ENCODE measurements around the gene OBSCN.

OBSCN gene

GRCh38 chr1:228207851-228208821 lies at the start of gene OBSCN:
Gene OBSCN (plus strand): TSS chr1:228208044. CDS start chr1:228211784, 3,740 bp downstream.
- FAIRE-seq, result no peak

- FAIRE-seq, result no peak
Measured at GRCh38 chr1:228158151-228159007, 49.5 kb upstream of the OBSCN start.

- no peak for FAIRE-seq
Measured at GRCh38 chr1:228159008-228159665, 48.7 kb upstream of the OBSCN start.

GRCh38 chr1:228160201-228160761 lies 47.6 kb upstream of the OBSCN start:
- no peak for FAIRE-seq

- FAIRE-seq, result no peak
Measured at GRCh38 chr1:228161362-228161761, 46.5 kb upstream of the OBSCN start.

GRCh38 chr1:228161866-228162265 lies 46.0 kb upstream of the OBSCN start:
- FAIRE-seq, result no peak

- no peak for FAIRE-seq
Measured at GRCh38 chr1:228162286-228163006, 45.4 kb upstream of the OBSCN start.

GRCh38 chr1:228163007-228163753 lies 44.7 kb upstream of the OBSCN start:
- no peak for FAIRE-seq

GRCh38 chr1:228163776-228164519 lies 43.9 kb upstream of the OBSCN start:
- no peak for FAIRE-seq

- no peak for FAIRE-seq
Measured at GRCh38 chr1:228164561-228165371, 43.1 kb upstream of the OBSCN start.

GRCh38 chr1:228165372-228166169 lies 42.3 kb upstream of the OBSCN start, which contains the start of gene IBA57:
Gene IBA57 (plus strand): TSS chr1:228165804. CDS start chr1:228165817, 13 bp downstream.
- FAIRE-seq, result peak; percentile 36

- no peak for FAIRE-seq
Measured at GRCh38 chr1:228166170-228166936, 41.5 kb upstream of the OBSCN start.

GRCh38 chr1:228168563-228169270 lies 39.1 kb upstream of the OBSCN start:
- no peak for FAIRE-seq

GRCh38 chr1:228169345-228169744 lies 38.5 kb upstream of the OBSCN start:
- no peak for FAIRE-seq

GRCh38 chr1:228170666-228171065 lies 37.2 kb upstream of the OBSCN start:
- no peak for FAIRE-seq

GRCh38 chr1:228171221-228171891 lies 36.5 kb upstream of the OBSCN start:
- no peak for FAIRE-seq

Data from G401.6 (cell line).